T1000 (cell line): ENCODE data around the gene SLC6A20.

ENCODE experiments used
- DNase-seq: peaks from one replicate; lab custom pipeline; 2025; ENCODE audit warnings: mixed read lengths; lab: John Stamatoyannopoulos, UW

SLC6A20 gene

GRCh38 chr3:45777746-45778386 lies 18.5 kb downstream of the SLC6A20 start:
- no peak for DNase-seq

GRCh38 chr3:45777111-45777745 lies 19.1 kb downstream of the SLC6A20 start:
- no peak for DNase-seq

- DNase-seq: no peak
Measured at GRCh38 chr3:45776611-45777010, 19.7 kb downstream of the SLC6A20 start.

- no peak for DNase-seq
Measured at GRCh38 chr3:45776301-45776595, 20.1 kb downstream of the SLC6A20 start.

GRCh38 chr3:45775571-45776300 lies 20.6 kb downstream of the SLC6A20 start:
- no peak for DNase-seq

GRCh38 chr3:45774581-45775521 lies 21.5 kb downstream of the SLC6A20 start:
- DNase-seq: no peak

GRCh38 chr3:45773714-45774449 lies 22.5 kb downstream of the SLC6A20 start:
- no peak for DNase-seq

- no peak for DNase-seq
Measured at GRCh38 chr3:45773072-45773471, 23.3 kb downstream of the SLC6A20 start.

GRCh38 chr3:45772341-45773035 lies 23.8 kb downstream of the SLC6A20 start:
- DNase-seq: no peak

GRCh38 chr3:45771831-45772230 lies 24.5 kb downstream of the SLC6A20 start:
- no peak for DNase-seq

- DNase-seq: no peak
Measured at GRCh38 chr3:45771166-45771775, 25.1 kb downstream of the SLC6A20 start.

GRCh38 chr3:45765958-45766357 lies 30.4 kb downstream of the SLC6A20 start:
- no peak for DNase-seq

GRCh38 chr3:45765266-45765851 lies 31.0 kb downstream of the SLC6A20 start:
- DNase-seq: no peak

GRCh38 chr3:45763303-45763675 lies 33.0 kb downstream of the SLC6A20 start:
- DNase-seq: no peak

- no peak for DNase-seq
Measured at GRCh38 chr3:45762647-45763302, 33.6 kb downstream of the SLC6A20 start.

GRCh38 chr3:45761831-45762230 lies 34.5 kb downstream of the SLC6A20 start:
- DNase-seq: no peak

GRCh38 chr3:45760878-45761711 lies 35.2 kb downstream of the SLC6A20 start:
- no peak for DNase-seq

GRCh38 chr3:45759851-45760250 lies 36.5 kb downstream of the SLC6A20 start:
- DNase-seq: no peak

GRCh38 chr3:45758871-45759270 lies 37.5 kb downstream of the SLC6A20 start:
- no peak for DNase-seq
